ENCODE data around the gene IFT122.

- TF ChIP-seq CTCF (IDR thresholded peaks at IDR 0.05): no peak
- TF ChIP-seq POLR2AphosphoS5 (IDR thresholded peaks at IDR 0.05): no peak
These were observed 46.0 kb downstream of the IFT122 start for GRCh38 chr3:129485721-129486663.
